MM.1S (cell line): ENCODE data around the gene KCNIP4.
A peak's percentile ranks its signal among the peaks of the same experiment; 100 is the strongest.

Experiments used
- DNase-seq: peaks from one replicate; pipeline ENCODE4 v3.0.0-alpha.2; 2015
- H2AFZ ChIP-seq: fragments of 300-600 bp; sonication (generic); 2 replicates; pipeline ENCODE4 v1.6.0; 2016; ENCODE audit warnings: antibody characterized with exemption, low read length
- H3F3A ChIP-seq: fragments of 300-600 bp; sonication (generic); 2 replicates; pipeline ENCODE4 v1.6.1; 2016; ENCODE audit warnings: mild to moderate bottlenecking, antibody characterized with exemption, low read length, moderate library complexity, mixed read lengths; ENCODE audit not compliant: insufficient read depth
- H3K27ac ChIP-seq: fragments of 300-600 bp; sonication (generic); 2 replicates; pipeline ENCODE4 v1.5.1; 2016; ENCODE audit warnings: mild to moderate bottlenecking, low read length
- H3K27me3 ChIP-seq: fragments of 300-600 bp; sonication (generic); replicated peaks from 2 replicates; pipeline ENCODE4 v1.6.0; 2016; ENCODE audit warnings: low read length; ENCODE audit not compliant: insufficient read depth
- H3K36me3 ChIP-seq: fragments of 300-600 bp; sonication (generic); replicated peaks from 2 replicates; pipeline ENCODE4 v1.6.1; 2016; ENCODE audit warnings: mild to moderate bottlenecking, low read length, mixed read lengths; ENCODE audit not compliant: insufficient read depth
- H3K4me1 ChIP-seq: fragments of 300-600 bp; sonication (generic); 2 replicates; pipeline ENCODE4 v1.6.1; 2016; ENCODE audit warnings: low read length, mixed read lengths
- H3K4me2 ChIP-seq: fragments of 300-600 bp; sonication (generic); 2 replicates; pipeline ENCODE4 v1.6.0; 2016; ENCODE audit warnings: low read depth, low read length
- H3K4me3 ChIP-seq: fragments of 300-600 bp; sonication (generic); 2 replicates; pipeline ENCODE4 v1.5.1; 2016; ENCODE audit warnings: low read length, mixed read lengths
- H3K79me2 ChIP-seq: fragments of 300-600 bp; sonication (generic); 2 replicates; pipeline ENCODE4 v1.6.1; 2016; ENCODE audit warnings: mixed run types, low read length, mixed read lengths
- H3K9ac ChIP-seq: fragments of 300-600 bp; sonication (generic); 2 replicates; pipeline ENCODE4 v1.6.1; 2016; ENCODE audit warnings: low read length, mixed read lengths
- H3K9me2 ChIP-seq: fragments of 300-600 bp; sonication (generic); replicated peaks from 2 replicates; pipeline ENCODE4 v1.6.1; 2016; ENCODE audit warnings: mild to moderate bottlenecking, low read length, mixed read lengths; ENCODE audit not compliant: insufficient read depth
- H3K9me3 ChIP-seq: fragments of 300-600 bp; sonication (generic); replicated peaks from 2 replicates; pipeline ENCODE4 v1.6.1; 2016; ENCODE audit warnings: mild to moderate bottlenecking, low read length, mixed read lengths; ENCODE audit not compliant: insufficient read depth
- H4K20me1 ChIP-seq: fragments of 300-600 bp; sonication (generic); 2 replicates; pipeline ENCODE4 v1.6.1; 2016; ENCODE audit warnings: mild to moderate bottlenecking, low read length, moderate library complexity, mixed read lengths; ENCODE audit not compliant: insufficient read depth
- CTCF ChIP-seq: fragments of 300-600 bp; sonication (generic); IDR thresholded peaks from 2 replicates; pipeline ENCODE4 v1.5.1; 2016; ENCODE audit warnings: antibody characterized with exemption, low read length, mixed read lengths
- EZH2 ChIP-seq: fragments of 300-600 bp; sonication (generic); optimal IDR thresholded peaks from 2 replicates; pipeline ENCODE3; 2017; ENCODE audit warnings: low read depth, mild to moderate bottlenecking, antibody characterized with exemption, low read length, mixed read lengths
- EZH2phosphoT487 ChIP-seq: fragments of 300-600 bp; sonication (generic); IDR thresholded peaks from 2 replicates; pipeline ENCODE4 v1.6.1; 2018; ENCODE audit warnings: antibody characterized with exemption, low read length

The KCNIP4 gene

DNA sequence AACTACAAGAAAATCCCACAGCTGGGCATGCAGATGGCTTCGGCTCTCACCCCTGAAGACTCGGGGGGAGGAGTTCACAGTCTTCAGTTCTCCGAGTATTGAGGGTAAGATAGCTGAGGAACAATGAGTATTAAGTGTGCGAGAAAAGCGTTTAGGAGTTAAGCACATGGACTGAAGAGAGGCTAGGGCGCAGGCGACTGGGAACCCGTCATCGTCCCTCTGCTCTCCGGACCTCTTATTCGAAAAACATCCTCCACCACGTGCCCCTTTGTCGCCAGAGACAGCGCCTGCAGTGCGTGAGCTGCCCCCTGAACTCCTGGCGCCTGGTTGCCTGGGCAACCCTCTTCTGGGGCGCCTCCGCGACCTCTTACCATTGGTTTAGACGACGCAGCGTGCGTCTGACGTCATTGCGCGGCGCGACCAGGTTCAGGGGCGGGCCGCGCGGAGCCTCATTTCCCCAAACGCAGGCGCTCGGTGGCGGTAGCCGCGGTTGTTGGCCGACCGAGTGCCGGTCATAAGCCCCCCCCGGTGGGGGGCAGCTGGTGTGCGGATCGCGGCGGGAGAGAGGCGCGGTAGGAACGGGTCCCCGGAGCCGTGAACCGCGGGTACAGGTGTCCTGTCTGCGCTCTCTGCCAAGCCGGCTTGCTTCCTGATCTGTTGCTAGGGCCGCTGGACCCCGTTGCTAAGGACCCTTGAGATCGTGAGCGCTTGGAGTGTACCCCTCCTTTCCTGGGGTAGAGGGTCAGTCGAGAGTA is 1248.4 kb downstream of the KCNIP4 start, which contains the start of gene PACRGL:
Gene PACRGL, plus strand, starts transcription at position 452 of the 755 bp plus-strand sequence. CDS start 4,024 bp downstream, outside the sequence.
- peak within 1 kb of the TSS; percentile 64 for H3K27ac ChIP-seq

GRCh38 chr4:20698820-20699219 is 1249.8 kb downstream of the KCNIP4 start:
- Histone ChIP-seq H2AFZ (no peak overlapping the region), H3K9me3 (no peaks in the 10 kb centered on the region), H3K4me3 (no peak overlapping the region), H3K4me1 (no peaks in the 10 kb centered on the region), H3K9me2 (no peaks in the 10 kb centered on the region), H3K9ac (no peak overlapping the region), H3K27me3 (no peaks in the 10 kb centered on the region), H4K20me1 (no peaks in the 10 kb centered on the region), H3K79me2 (peaks cover 23% of the 10 kb centered on the region), H3K36me3 (no peaks in the 10 kb centered on the region), H3K4me2 (no peak overlapping the region), H3K27ac (no peak overlapping the region), H3F3A (no peaks in the 10 kb centered on the region)
- no peak for TF ChIP-seq CTCF
- TF ChIP-seq EZH2phosphoT487, result no peak
- TF ChIP-seq EZH2, result no peak
- DNase-seq, result no peak

More for the DNA sequence above, 1248.4 kb downstream of the KCNIP4 start, which contains the start of gene PACRGL:
- DNase-seq, result peak; percentile 96
- Histone ChIP-seq H3K4me2 (peak within 1 kb of the TSS; percentile 83), H3F3A (no peaks in the 10 kb centered on the region), H3K9ac (peak within 1 kb of the TSS; percentile 80), H3K4me3 (peak within 1 kb of the TSS; percentile 85), H3K9me2 (no peaks in the 10 kb centered on the region), H3K27me3 (no peaks in the 10 kb centered on the region), H3K36me3 (no peaks in the 10 kb centered on the region), H2AFZ (peak within 1 kb of the TSS; percentile 87), H3K9me3 (no peaks in the 10 kb centered on the region), H4K20me1 (no peaks in the 10 kb centered on the region), H3K4me1 (no peaks in the 10 kb centered on the region), H3K79me2 (peaks cover 23% of the 10 kb centered on the region)
- TF ChIP-seq CTCF (no peak), EZH2phosphoT487 (no peak), EZH2 (no peak)

- Histone ChIP-seq H2AFZ (no peak overlapping the region), H3K4me1 (no peaks in the 10 kb centered on the region)
These were observed 1250.2 kb downstream of the KCNIP4 start for GRCh38 chr4:20698382-20698781.

GRCh38 chr4:20696815-20697214 is 1251.8 kb downstream of the KCNIP4 start:
- no peaks in the 10 kb centered on the region for H3K27me3 ChIP-seq
- H3K4me2 ChIP-seq, result no peak overlapping the region
- no peaks in the 10 kb centered on the region for H4K20me1 ChIP-seq
- no peak overlapping the region for H3K4me3 ChIP-seq
- no peak for DNase-seq
- H3K9ac ChIP-seq, result no peak overlapping the region
- H3K9me2 ChIP-seq, result no peaks in the 10 kb centered on the region
- H3K79me2 ChIP-seq, result peaks cover 16% of the 10 kb centered on the region
- no peaks in the 10 kb centered on the region for H3K4me1 ChIP-seq
- H3K9me3 ChIP-seq, result no peaks in the 10 kb centered on the region
- H3K36me3 ChIP-seq, result no peaks in the 10 kb centered on the region
- H2AFZ ChIP-seq, result no peak overlapping the region
- TF ChIP-seq EZH2phosphoT487, result no peak
- no peak overlapping the region for H3K27ac ChIP-seq
- no peaks in the 10 kb centered on the region for H3F3A ChIP-seq

More at GRCh38 chr4:20698382-20698781, 1250.2 kb downstream of the KCNIP4 start:
- H3K36me3 ChIP-seq, result no peaks in the 10 kb centered on the region
- no peak for DNase-seq
- H3K27me3 ChIP-seq, result no peaks in the 10 kb centered on the region
- peaks cover 23% of the 10 kb centered on the region for H3K79me2 ChIP-seq
- TF ChIP-seq EZH2phosphoT487 (no peak), EZH2 (no peak)
- no peaks in the 10 kb centered on the region for H3F3A ChIP-seq
- no peak overlapping the region for H3K4me3 ChIP-seq
- no peaks in the 10 kb centered on the region for H4K20me1 ChIP-seq
- H3K9me2 ChIP-seq, result no peaks in the 10 kb centered on the region
- H3K9ac ChIP-seq, result no peak overlapping the region
- no peaks in the 10 kb centered on the region for H3K9me3 ChIP-seq
- no peak overlapping the region for H3K4me2 ChIP-seq
- H3K27ac ChIP-seq, result no peak overlapping the region
